ENCODE measurements around the gene ADRB2. TPM values are rescaled to one million over a fixed set of nuclear protein-coding genes. Genes with fewer than 3 reads are reported as not detected.

The ADRB2 gene
- total RNA-seq: under 1 TPM in 1 of 2 experiments, not detected in 1; 0.09 TPM

- H3K4me3 Mint-ChIP-seq: peak within 1 kb of the TSS; percentile 66
- H3K27me3 Mint-ChIP-seq: peaks cover 30% of the 10 kb centered on the region
- DNase-seq (peak; percentile 89), ATAC-seq (peak; percentile 95)
- peaks cover 22% of the 10 kb centered on the region for H3K4me1 Mint-ChIP-seq
- no peaks in the 10 kb centered on the region for H3K36me3 Mint-ChIP-seq (ENCODE audit: low read depth)
- peak within 1 kb of the TSS; percentile 3 for H3K27ac Mint-ChIP-seq
- ChIA-PET CTCF (interaction anchor here (0.6 to 1.2 kb wide), 3 partner anchors 93 to 97 kb away, joined by 3 to 6 read pairs (median 5); no protein-coding TSS in a partner anchor), POLR2A (no interaction called here)
- no peaks in the 10 kb centered on the region for H3K9me3 Mint-ChIP-seq (ENCODE audit: low read depth)
- intact Hi-C loops (cut with DNase I, micrococcal nuclease): loop anchor here (1.0 to 10.0 kb wide), 6 partner anchors 17 to 289 kb away; no protein-coding TSS in a partner anchor
These were observed at the start of gene ADRB2 for GRCh38 chr5:148826053-148826738. TSS of gene ADRB2 (plus strand) at chr5:148826611. CDS start at chr5:148826832, 221 bp downstream.

GRCh38 chr5:148776780-148777179 is 49.6 kb upstream of the ADRB2 start:
- no peak overlapping the region for H3K27ac Mint-ChIP-seq
- ATAC-seq (peak; percentile 92), DNase-seq (peak; percentile 39)
- no peak overlapping the region for H3K4me3 Mint-ChIP-seq
- no peaks in the 10 kb centered on the region for H3K36me3 Mint-ChIP-seq (ENCODE audit: low read depth)
- H3K27me3 Mint-ChIP-seq: peaks cover 17% of the 10 kb centered on the region
- H3K4me1 Mint-ChIP-seq: no peaks in the 10 kb centered on the region
- POLR2A ChIA-PET: no interaction called here
- H3K9me3 Mint-ChIP-seq (ENCODE audit: low read depth): no peaks in the 10 kb centered on the region
- CTCF ChIA-PET: interaction anchor here (1.1 kb wide), 1 partner anchor 111 kb away, joined by 3 read pairs; no protein-coding TSS in a partner anchor
- intact Hi-C loops (cut with DNase I, micrococcal nuclease): no loop called here

- H3K27ac Mint-ChIP-seq: no peak overlapping the region
- H3K36me3 Mint-ChIP-seq (ENCODE audit: low read depth): no peaks in the 10 kb centered on the region
- intact Hi-C loops (cut with DNase I, micrococcal nuclease): no loop called here
- ChIA-PET CTCF (interaction anchor here (1.0 kb wide), 1 partner anchor 256 kb away, joined by 3 read pairs; no protein-coding TSS in a partner anchor), POLR2A (no interaction called here)
- DNase-seq: no peak
- H3K27me3 Mint-ChIP-seq: peaks cover 15% of the 10 kb centered on the region
- H3K4me3 Mint-ChIP-seq: no peak overlapping the region
- no peaks in the 10 kb centered on the region for H3K4me1 Mint-ChIP-seq
- no peaks in the 10 kb centered on the region for H3K9me3 Mint-ChIP-seq (ENCODE audit: low read depth)
- no peak for ATAC-seq
These were observed 47.5 kb upstream of the ADRB2 start for GRCh38 chr5:148778882-148779281.

- ChIA-PET POLR2A (no interaction called here), CTCF (interaction anchor here (0.6 to 1.7 kb wide), 5 partner anchors 9 to 176 kb away, joined by 3 to 6 read pairs (median 3); no protein-coding TSS in a partner anchor)
- H3K4me1 Mint-ChIP-seq: no peaks in the 10 kb centered on the region
- no peaks in the 10 kb centered on the region for H3K36me3 Mint-ChIP-seq (ENCODE audit: low read depth)
- no peaks in the 10 kb centered on the region for H3K9me3 Mint-ChIP-seq (ENCODE audit: low read depth)
- ATAC-seq (no peak), DNase-seq (no peak)
- intact Hi-C loops (cut with DNase I, micrococcal nuclease): no loop called here
- peaks cover 20% of the 10 kb centered on the region for H3K27me3 Mint-ChIP-seq
- no peak overlapping the region for H3K4me3 Mint-ChIP-seq
- H3K27ac Mint-ChIP-seq: no peak overlapping the region
These were observed 45.7 kb upstream of the ADRB2 start for GRCh38 chr5:148780711-148781110.

- no peak overlapping the region for H3K27ac Mint-ChIP-seq
- intact Hi-C loops (cut with DNase I, micrococcal nuclease): no loop called here
- no peaks in the 10 kb centered on the region for H3K9me3 Mint-ChIP-seq (ENCODE audit: low read depth)
- ATAC-seq (no peak), DNase-seq (no peak)
- ChIA-PET POLR2A (no interaction called here), CTCF (interaction anchor here (1.2 to 1.7 kb wide), 2 partner anchors 8 to 39 kb away, joined by 3 to 5 read pairs; no protein-coding TSS in a partner anchor)
- no peaks in the 10 kb centered on the region for H3K4me1 Mint-ChIP-seq
- H3K4me3 Mint-ChIP-seq: no peak overlapping the region
- H3K27me3 Mint-ChIP-seq: peaks cover 22% of the 10 kb centered on the region
- H3K36me3 Mint-ChIP-seq (ENCODE audit: low read depth): no peaks in the 10 kb centered on the region
These were observed 44.6 kb upstream of the ADRB2 start for GRCh38 chr5:148781766-148782165.

GRCh38 chr5:148785223-148785622 is 41.2 kb upstream of the ADRB2 start:
- CTCF ChIA-PET: interaction anchor here (0.7 kb wide), 1 partner anchor 374 kb away, joined by 3 read pairs; no protein-coding TSS in a partner anchor
- Mint-ChIP-seq H3K27ac (no peak overlapping the region), H3K27me3 (peaks cover 35% of the 10 kb centered on the region), H3K36me3 (ENCODE audit: low read depth) (no peaks in the 10 kb centered on the region), H3K4me3 (no peak overlapping the region), H3K4me1 (no peaks in the 10 kb centered on the region), H3K9me3 (ENCODE audit: low read depth) (no peaks in the 10 kb centered on the region)
- DNase-seq: no peak
- intact Hi-C loops (cut with DNase I, micrococcal nuclease): no loop called here
- POLR2A ChIA-PET: no interaction called here
- no peak for ATAC-seq

- intact Hi-C loops (cut with DNase I, micrococcal nuclease): no loop called here
- H3K4me1 Mint-ChIP-seq: peaks cover 9% of the 10 kb centered on the region
- ChIA-PET CTCF (interaction anchor here (1.1 to 1.5 kb wide), 3 partner anchors 42 to 171 kb away, joined by 3 to 5 read pairs (median 4); no protein-coding TSS in a partner anchor), POLR2A (no interaction called here)
- H3K9me3 Mint-ChIP-seq (ENCODE audit: low read depth): no peaks in the 10 kb centered on the region
- peaks cover 37% of the 10 kb centered on the region for H3K27me3 Mint-ChIP-seq
- H3K36me3 Mint-ChIP-seq (ENCODE audit: low read depth): no peaks in the 10 kb centered on the region
- ATAC-seq (no peak), DNase-seq (no peak)
- H3K27ac Mint-ChIP-seq: no peak overlapping the region
- H3K4me3 Mint-ChIP-seq: no peak overlapping the region
These were observed 40.0 kb upstream of the ADRB2 start for GRCh38 chr5:148786456-148786855.

GRCh38 chr5:148788636-148789035 is 37.8 kb upstream of the ADRB2 start:
- no peak for ATAC-seq
- ChIA-PET CTCF (interaction anchor here (0.6 to 1.9 kb wide), 7 partner anchors 8 to 169 kb away, joined by 3 to 7 read pairs (median 5); no protein-coding TSS in a partner anchor), POLR2A (no interaction called here)
- no peaks in the 10 kb centered on the region for H3K36me3 Mint-ChIP-seq (ENCODE audit: low read depth)
- intact Hi-C loops (cut with DNase I, micrococcal nuclease): no loop called here
- H3K27ac Mint-ChIP-seq: no peak overlapping the region
- peaks cover 34% of the 10 kb centered on the region for H3K27me3 Mint-ChIP-seq
- H3K4me3 Mint-ChIP-seq: no peak overlapping the region
- DNase-seq: no peak
- peaks cover 23% of the 10 kb centered on the region for H3K4me1 Mint-ChIP-seq
- H3K9me3 Mint-ChIP-seq (ENCODE audit: low read depth): no peaks in the 10 kb centered on the region

GRCh38 chr5:148790545-148791333 is 35.7 kb upstream of the ADRB2 start:
- H3K36me3 Mint-ChIP-seq (ENCODE audit: low read depth): no peaks in the 10 kb centered on the region
- H3K27me3 Mint-ChIP-seq: peaks cover 42% of the 10 kb centered on the region
- ATAC-seq: peak; percentile 45
- intact Hi-C loops (cut with DNase I, micrococcal nuclease): loop anchor here (1.0 to 5.0 kb wide), 5 partner anchors 10 to 604 kb away; no protein-coding TSS in a partner anchor
- peaks cover 23% of the 10 kb centered on the region for H3K4me1 Mint-ChIP-seq
- CTCF ChIA-PET: interaction anchor here (0.6 to 1.6 kb wide), 8 partner anchors 9 to 160 kb away, joined by 3 to 5 read pairs (median 3); no protein-coding TSS in a partner anchor
- no peak for DNase-seq
- H3K27ac Mint-ChIP-seq: no peak overlapping the region
- no peak overlapping the region for H3K4me3 Mint-ChIP-seq
- H3K9me3 Mint-ChIP-seq (ENCODE audit: low read depth): no peaks in the 10 kb centered on the region
- POLR2A ChIA-PET: interaction anchor here (1.3 kb wide), 1 partner anchor 9 kb away, joined by 12 read pairs; no protein-coding TSS in a partner anchor

GRCh38 chr5:148791334-148791667 is 35.1 kb upstream of the ADRB2 start:
- Mint-ChIP-seq H3K36me3 (ENCODE audit: low read depth) (no peaks in the 10 kb centered on the region), H3K9me3 (ENCODE audit: low read depth) (no peaks in the 10 kb centered on the region), H3K27ac (no peak overlapping the region), H3K27me3 (peaks cover 45% of the 10 kb centered on the region), H3K4me3 (no peak overlapping the region), H3K4me1 (peaks cover 23% of the 10 kb centered on the region)
- peak; percentile 94 for ATAC-seq
- peak; percentile 68 for DNase-seq
- CTCF ChIA-PET: interaction anchor here (0.6 to 1.6 kb wide), 10 partner anchors 9 to 244 kb away, joined by 3 to 5 read pairs (median 3); no protein-coding TSS in a partner anchor
- POLR2A ChIA-PET: interaction anchor here (1.3 to 1.6 kb wide), 2 partner anchors 9 to 14 kb away, joined by 5 to 12 read pairs; no protein-coding TSS in a partner anchor
- intact Hi-C loops (cut with DNase I, micrococcal nuclease): loop anchor here (1.0 to 5.0 kb wide), 5 partner anchors 9 to 605 kb away; no protein-coding TSS in a partner anchor

GRCh38 chr5:148791696-148792095 is 34.7 kb upstream of the ADRB2 start:
- peak; percentile 20 for DNase-seq
- intact Hi-C loops (cut with DNase I, micrococcal nuclease): loop anchor here (1.0 to 5.0 kb wide), 5 partner anchors 9 to 605 kb away; no protein-coding TSS in a partner anchor
- Mint-ChIP-seq H3K36me3 (ENCODE audit: low read depth) (no peaks in the 10 kb centered on the region), H3K4me3 (no peak overlapping the region), H3K27me3 (peaks cover 44% of the 10 kb centered on the region), H3K27ac (no peak overlapping the region), H3K9me3 (ENCODE audit: low read depth) (no peaks in the 10 kb centered on the region), H3K4me1 (peaks cover 23% of the 10 kb centered on the region)
- no peak for ATAC-seq
- CTCF ChIA-PET: interaction anchor here (0.6 to 1.6 kb wide), 9 partner anchors 8 to 244 kb away, joined by 3 to 5 read pairs (median 3); no protein-coding TSS in a partner anchor
- POLR2A ChIA-PET: interaction anchor here (0.7 to 1.6 kb wide), 3 partner anchors 8 to 14 kb away, joined by 3 to 12 read pairs (median 5); no protein-coding TSS in a partner anchor
